ENCODE data around the gene COQ8A.

Gene COQ8A

GRCh38 chr1:226976276-226976977 is 36.3 kb downstream of the COQ8A start:
- H3K4me3 ChIP-seq (ENCODE audit: low read depth in 1 of 2, low read length in 2 of 2), result no peak overlapping the region
- peaks cover 9% of the 10 kb centered on the region for H3K36me3 ChIP-seq (ENCODE audit: insufficient read depth, low read length)
- H3K4me1 ChIP-seq (ENCODE audit: insufficient read depth, low read length), result peaks cover 30% of the 10 kb centered on the region
- H3K27me3 ChIP-seq (ENCODE audit: control insufficient read depth in 1 of 2, insufficient read depth in 2 of 2, low read length in 2 of 2), result no peaks in the 10 kb centered on the region
- H3K9me3 ChIP-seq (ENCODE audit: low read length), result peaks cover 5% of the 10 kb centered on the region
- H3K9ac ChIP-seq (ENCODE audit: low read length), result no peak overlapping the region
- no peak overlapping the region for H3K27ac ChIP-seq (ENCODE audit: low read depth, low read length)

- Histone ChIP-seq H3K27ac (ENCODE audit: low read depth, low read length) (no peak overlapping the region), H3K9ac (ENCODE audit: low read length) (no peak overlapping the region), H3K4me1 (ENCODE audit: insufficient read depth, low read length) (peaks cover 30% of the 10 kb centered on the region), H3K9me3 (ENCODE audit: low read length) (no peaks in the 10 kb centered on the region), H3K4me3 (ENCODE audit: low read depth in 1 of 2, low read length in 2 of 2) (no peak overlapping the region), H3K27me3 (ENCODE audit: control insufficient read depth in 1 of 2, insufficient read depth in 2 of 2, low read length in 2 of 2) (no peaks in the 10 kb centered on the region), H3K36me3 (ENCODE audit: insufficient read depth, low read length) (peaks cover 9% of the 10 kb centered on the region)
These were observed 37.0 kb downstream of the COQ8A start for GRCh38 chr1:226976978-226977642.

- peaks cover 17% of the 10 kb centered on the region for H3K36me3 ChIP-seq (ENCODE audit: insufficient read depth, low read length)
- no peak overlapping the region for H3K4me3 ChIP-seq (ENCODE audit: low read depth in 1 of 2, low read length in 2 of 2)
- H3K9me3 ChIP-seq (ENCODE audit: low read length), result no peaks in the 10 kb centered on the region
- no peak overlapping the region for H3K27ac ChIP-seq (ENCODE audit: low read depth, low read length)
- H3K27me3 ChIP-seq (ENCODE audit: control insufficient read depth in 1 of 2, insufficient read depth in 2 of 2, low read length in 2 of 2), result no peaks in the 10 kb centered on the region
- peaks cover 25% of the 10 kb centered on the region for H3K4me1 ChIP-seq (ENCODE audit: insufficient read depth, low read length)
- no peak overlapping the region for H3K9ac ChIP-seq (ENCODE audit: low read length)
These were observed 37.7 kb downstream of the COQ8A start for GRCh38 chr1:226977643-226978431.

GRCh38 chr1:226978432-226979114 is 38.5 kb downstream of the COQ8A start:
- Histone ChIP-seq H3K4me1 (ENCODE audit: insufficient read depth, low read length) (peaks cover 17% of the 10 kb centered on the region), H3K9me3 (ENCODE audit: low read length) (no peaks in the 10 kb centered on the region), H3K36me3 (ENCODE audit: insufficient read depth, low read length) (peaks cover 24% of the 10 kb centered on the region), H3K27me3 (ENCODE audit: control insufficient read depth in 1 of 2, insufficient read depth in 2 of 2, low read length in 2 of 2) (no peaks in the 10 kb centered on the region), H3K9ac (ENCODE audit: low read length) (no peak overlapping the region), H3K4me3 (ENCODE audit: low read depth in 1 of 2, low read length in 2 of 2) (no peak overlapping the region), H3K27ac (ENCODE audit: low read depth, low read length) (no peak overlapping the region)

- peaks cover 12% of the 10 kb centered on the region for H3K4me1 ChIP-seq (ENCODE audit: insufficient read depth, low read length)
- no peaks in the 10 kb centered on the region for H3K27me3 ChIP-seq (ENCODE audit: control insufficient read depth in 1 of 2, insufficient read depth in 2 of 2, low read length in 2 of 2)
- no peak overlapping the region for H3K27ac ChIP-seq (ENCODE audit: low read depth, low read length)
- no peak overlapping the region for H3K4me3 ChIP-seq (ENCODE audit: low read depth in 1 of 2, low read length in 2 of 2)
- peaks cover 26% of the 10 kb centered on the region for H3K36me3 ChIP-seq (ENCODE audit: insufficient read depth, low read length)
- no peaks in the 10 kb centered on the region for H3K9me3 ChIP-seq (ENCODE audit: low read length)
- H3K9ac ChIP-seq (ENCODE audit: low read length), result no peak overlapping the region
These were observed 39.0 kb downstream of the COQ8A start for GRCh38 chr1:226979115-226979516.

- no peak overlapping the region for H3K27ac ChIP-seq (ENCODE audit: low read depth, low read length)
- no peak overlapping the region for H3K4me3 ChIP-seq (ENCODE audit: low read depth in 1 of 2, low read length in 2 of 2)
- H3K36me3 ChIP-seq (ENCODE audit: insufficient read depth, low read length), result peaks cover 31% of the 10 kb centered on the region
- H3K27me3 ChIP-seq (ENCODE audit: control insufficient read depth in 1 of 2, insufficient read depth in 2 of 2, low read length in 2 of 2), result no peaks in the 10 kb centered on the region
- no peak overlapping the region for H3K9ac ChIP-seq (ENCODE audit: low read length)
- peaks cover 7% of the 10 kb centered on the region for H3K4me1 ChIP-seq (ENCODE audit: insufficient read depth, low read length)
- no peaks in the 10 kb centered on the region for H3K9me3 ChIP-seq (ENCODE audit: low read length)
These were observed 39.5 kb downstream of the COQ8A start for GRCh38 chr1:226979517-226980121.

GRCh38 chr1:226980122-226980560 is 40.0 kb downstream of the COQ8A start:
- peaks cover 2% of the 10 kb centered on the region for H3K4me1 ChIP-seq (ENCODE audit: insufficient read depth, low read length)
- H3K36me3 ChIP-seq (ENCODE audit: insufficient read depth, low read length), result peaks cover 35% of the 10 kb centered on the region
- no peak overlapping the region for H3K9ac ChIP-seq (ENCODE audit: low read length)
- H3K4me3 ChIP-seq (ENCODE audit: low read depth in 1 of 2, low read length in 2 of 2), result no peak overlapping the region
- H3K27me3 ChIP-seq (ENCODE audit: control insufficient read depth in 1 of 2, insufficient read depth in 2 of 2, low read length in 2 of 2), result no peaks in the 10 kb centered on the region
- H3K9me3 ChIP-seq (ENCODE audit: low read length), result no peaks in the 10 kb centered on the region
- H3K27ac ChIP-seq (ENCODE audit: low read depth, low read length), result no peak overlapping the region

- no peaks in the 10 kb centered on the region for H3K27me3 ChIP-seq (ENCODE audit: control insufficient read depth in 1 of 2, insufficient read depth in 2 of 2, low read length in 2 of 2)
- H3K36me3 ChIP-seq (ENCODE audit: insufficient read depth, low read length), result peaks cover 40% of the 10 kb centered on the region
- H3K4me1 ChIP-seq (ENCODE audit: insufficient read depth, low read length), result no peaks in the 10 kb centered on the region
- no peak overlapping the region for H3K27ac ChIP-seq (ENCODE audit: low read depth, low read length)
- H3K4me3 ChIP-seq (ENCODE audit: low read depth in 1 of 2, low read length in 2 of 2), result no peak overlapping the region
- H3K9me3 ChIP-seq (ENCODE audit: low read length), result no peaks in the 10 kb centered on the region
- no peak overlapping the region for H3K9ac ChIP-seq (ENCODE audit: low read length)
These were observed 40.7 kb downstream of the COQ8A start for GRCh38 chr1:226980565-226981385.

- peaks cover 44% of the 10 kb centered on the region for H3K36me3 ChIP-seq (ENCODE audit: insufficient read depth, low read length)
- H3K27me3 ChIP-seq (ENCODE audit: control insufficient read depth in 1 of 2, insufficient read depth in 2 of 2, low read length in 2 of 2), result no peaks in the 10 kb centered on the region
- H3K27ac ChIP-seq (ENCODE audit: low read depth, low read length), result no peak overlapping the region
- no peak overlapping the region for H3K9ac ChIP-seq (ENCODE audit: low read length)
- H3K9me3 ChIP-seq (ENCODE audit: low read length), result no peaks in the 10 kb centered on the region
- no peak overlapping the region for H3K4me3 ChIP-seq (ENCODE audit: low read depth in 1 of 2, low read length in 2 of 2)
- no peaks in the 10 kb centered on the region for H3K4me1 ChIP-seq (ENCODE audit: insufficient read depth, low read length)
These were observed 41.3 kb downstream of the COQ8A start for GRCh38 chr1:226981386-226981817.

- Histone ChIP-seq H3K27ac (ENCODE audit: low read depth, low read length) (no peak overlapping the region), H3K9ac (ENCODE audit: low read length) (no peak overlapping the region), H3K9me3 (ENCODE audit: low read length) (no peaks in the 10 kb centered on the region), H3K36me3 (ENCODE audit: insufficient read depth, low read length) (peaks cover 47% of the 10 kb centered on the region), H3K4me1 (ENCODE audit: insufficient read depth, low read length) (no peaks in the 10 kb centered on the region), H3K4me3 (ENCODE audit: low read depth in 1 of 2, low read length in 2 of 2) (no peak overlapping the region), H3K27me3 (ENCODE audit: control insufficient read depth in 1 of 2, insufficient read depth in 2 of 2, low read length in 2 of 2) (no peaks in the 10 kb centered on the region)
These were observed 41.7 kb downstream of the COQ8A start for GRCh38 chr1:226981838-226982237.
